ENCODE data around the gene ATF4.

GRCh38 chr22:39474351-39475111 is 45.8 kb upstream of the ATF4 start:
- no peak for TF ChIP-seq POLR2A (IDR thresholded peaks at IDR 0.05)
- no peak for TF ChIP-seq CTCF (IDR thresholded peaks at IDR 0.05)
- no peak for TF ChIP-seq POLR2AphosphoS5 (IDR thresholded peaks at IDR 0.05; ENCODE audit: insufficient read depth in 1 of 2, low read depth in 1 of 2)

All from vagina (tissue), 2 donors.